Tibial nerve (tissue), 4 donors: ENCODE data around the gene FIG4.

Source experiments
- CTCF ChIP-seq, 5 experiments: fragments of 200-600 bp in 3 of 5; fragments of 450-650 bp in 2 of 5; sonication (generic) in 3 of 5; IDR thresholded peaks; one replicate each; pipeline ENCODE4 v1.5.1; 2016 to 2019; ENCODE audit warnings: antibody characterized with exemption in 5 of 5, mild to moderate bottlenecking in 3 of 5, moderate library complexity in 2 of 5
- EP300 ChIP-seq, 2 donors: sonication (generic); formaldehyde crosslinking; IDR thresholded peaks; one replicate each; pipeline ENCODE4 v1.6.1; 2017; ENCODE audit warnings: antibody characterized with exemption in 2 of 2, mild to moderate bottlenecking in 1 of 2

- TF ChIP-seq EP300 (IDR thresholded peaks at IDR 0.05) (no peak), CTCF (IDR thresholded peaks at IDR 0.05) (no peak)
These were observed 112.9 kb downstream of the FIG4 start for GRCh38 chr6:109804020-109804419.
